Coronary artery (tissue), 2 donors: ENCODE data around the gene CRIP3.

Experiments used
- DNase-seq: peaks from one replicate; pipeline ENCODE4 v3.0.0-alpha.2; 2017; ENCODE audit warnings: low spot score
- H3K27ac ChIP-seq, 2 donors: fragments of 200-600 bp; sonication (generic); one replicate each; pipeline ENCODE4 v1.5.1; 2016 to 2019
- H3K4me3 ChIP-seq: fragments of 200-600 bp; sonication (generic); 2 replicates; pipeline ENCODE4 v1.5.1; 2016; ENCODE audit warnings: mild to moderate bottlenecking, moderate library complexity
- TF ChIP-seq, protein P1 (sequence below): fragments of 200-600 bp; sonication (generic); IDR thresholded peaks from one replicate; pipeline ENCODE4 v1.5.1; 2019; ENCODE audit warnings: antibody characterized with exemption

CRIP3 gene

GRCh38 chr6:43271944-43272343 is 36.7 kb downstream of the CRIP3 start:
- Histone ChIP-seq H3K27ac (no peak overlapping the region), H3K4me3 (no peak overlapping the region)
- DNase-seq: no peak
- TF ChIP-seq, protein P1, sequence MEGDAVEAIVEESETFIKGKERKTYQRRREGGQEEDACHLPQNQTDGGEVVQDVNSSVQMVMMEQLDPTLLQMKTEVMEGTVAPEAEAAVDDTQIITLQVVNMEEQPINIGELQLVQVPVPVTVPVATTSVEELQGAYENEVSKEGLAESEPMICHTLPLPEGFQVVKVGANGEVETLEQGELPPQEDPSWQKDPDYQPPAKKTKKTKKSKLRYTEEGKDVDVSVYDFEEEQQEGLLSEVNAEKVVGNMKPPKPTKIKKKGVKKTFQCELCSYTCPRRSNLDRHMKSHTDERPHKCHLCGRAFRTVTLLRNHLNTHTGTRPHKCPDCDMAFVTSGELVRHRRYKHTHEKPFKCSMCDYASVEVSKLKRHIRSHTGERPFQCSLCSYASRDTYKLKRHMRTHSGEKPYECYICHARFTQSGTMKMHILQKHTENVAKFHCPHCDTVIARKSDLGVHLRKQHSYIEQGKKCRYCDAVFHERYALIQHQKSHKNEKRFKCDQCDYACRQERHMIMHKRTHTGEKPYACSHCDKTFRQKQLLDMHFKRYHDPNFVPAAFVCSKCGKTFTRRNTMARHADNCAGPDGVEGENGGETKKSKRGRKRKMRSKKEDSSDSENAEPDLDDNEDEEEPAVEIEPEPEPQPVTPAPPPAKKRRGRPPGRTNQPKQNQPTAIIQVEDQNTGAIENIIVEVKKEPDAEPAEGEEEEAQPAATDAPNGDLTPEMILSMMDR: no peak

DNA sequence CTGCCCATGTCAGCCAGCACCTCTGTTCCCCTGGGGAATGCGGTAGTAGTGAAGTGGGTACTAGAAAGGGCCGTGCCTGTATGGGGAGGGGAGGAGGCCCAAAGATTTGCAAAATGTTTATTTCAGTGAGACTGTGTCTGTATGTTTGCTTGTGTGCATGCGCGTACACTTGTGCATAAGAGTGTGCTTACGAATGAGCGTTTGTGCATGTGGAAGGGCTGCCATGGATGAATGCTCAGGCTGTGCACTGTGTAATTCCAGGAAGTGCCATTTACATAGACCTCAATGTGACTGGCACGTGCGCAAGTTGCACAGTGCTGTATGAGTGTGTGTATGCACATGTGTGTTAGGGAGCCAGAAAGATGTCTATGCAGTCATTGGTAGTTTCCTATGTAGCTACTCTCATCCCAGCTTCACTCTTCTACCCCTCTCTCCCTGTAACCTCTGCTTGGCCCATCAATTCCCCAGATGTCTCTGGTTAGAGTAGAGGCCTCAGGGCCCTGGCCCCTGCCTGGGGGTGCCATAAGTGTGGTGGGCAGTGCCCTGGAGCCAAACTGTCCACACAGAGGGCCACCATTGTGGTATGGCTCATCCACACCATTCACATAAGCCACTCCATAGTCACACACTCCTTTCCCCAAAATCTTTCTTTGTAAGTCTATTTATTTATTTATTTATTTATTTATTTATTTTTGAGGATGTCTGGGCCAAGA is 37.4 kb downstream of the CRIP3 start:
- Histone ChIP-seq H3K27ac (no peak overlapping the region), H3K4me3 (no peak overlapping the region)
- DNase-seq: no peak
- TF ChIP-seq, protein P1: no peak

- Histone ChIP-seq H3K4me3 (peak overlapping the region; percentile 67), H3K27ac (no peak overlapping the region)
- TF ChIP-seq, protein P1: no peak
- no peak for DNase-seq
Measured at GRCh38 chr6:43269273-43270007, 39.2 kb downstream of the CRIP3 start.

DNA sequence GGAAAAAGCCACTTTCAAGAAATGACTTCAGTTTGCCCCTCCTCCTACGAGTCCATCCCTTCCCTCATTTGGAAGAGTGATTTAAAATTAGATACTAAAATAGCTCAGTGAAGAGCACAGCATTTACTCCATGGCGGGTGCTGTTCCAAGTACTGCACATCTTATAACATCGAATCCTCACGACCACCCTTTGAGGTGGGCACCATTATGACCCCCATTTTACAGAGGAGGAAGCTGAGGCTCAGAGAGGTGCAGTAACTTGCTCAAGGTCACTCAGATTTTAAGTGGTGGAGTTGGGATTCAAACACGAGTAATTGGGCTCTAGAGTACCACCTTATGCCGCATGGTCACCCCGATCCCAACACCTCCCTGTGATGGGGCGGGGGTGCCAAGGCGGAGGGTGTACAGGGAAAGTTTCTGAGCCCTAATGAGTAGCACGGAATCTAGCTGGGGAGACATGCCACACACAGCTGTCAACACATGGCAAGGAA is 39.8 kb downstream of the CRIP3 start:
- H3K4me3 ChIP-seq: peak overlapping the region; percentile 67
- DNase-seq: no peak
- TF ChIP-seq, protein P1: no peak

GRCh38 chr6:43268355-43268700 is 40.3 kb downstream of the CRIP3 start:
- H3K4me3 ChIP-seq: no peak overlapping the region
- TF ChIP-seq, protein P1: no peak
- DNase-seq: no peak
- peak overlapping the region in 1 of 2 donors; percentile 38 for H3K27ac ChIP-seq

More for the DNA sequence above, 39.8 kb downstream of the CRIP3 start:
- H3K27ac ChIP-seq: peak overlapping the region in 1 of 2 donors; percentile 23

DNA sequence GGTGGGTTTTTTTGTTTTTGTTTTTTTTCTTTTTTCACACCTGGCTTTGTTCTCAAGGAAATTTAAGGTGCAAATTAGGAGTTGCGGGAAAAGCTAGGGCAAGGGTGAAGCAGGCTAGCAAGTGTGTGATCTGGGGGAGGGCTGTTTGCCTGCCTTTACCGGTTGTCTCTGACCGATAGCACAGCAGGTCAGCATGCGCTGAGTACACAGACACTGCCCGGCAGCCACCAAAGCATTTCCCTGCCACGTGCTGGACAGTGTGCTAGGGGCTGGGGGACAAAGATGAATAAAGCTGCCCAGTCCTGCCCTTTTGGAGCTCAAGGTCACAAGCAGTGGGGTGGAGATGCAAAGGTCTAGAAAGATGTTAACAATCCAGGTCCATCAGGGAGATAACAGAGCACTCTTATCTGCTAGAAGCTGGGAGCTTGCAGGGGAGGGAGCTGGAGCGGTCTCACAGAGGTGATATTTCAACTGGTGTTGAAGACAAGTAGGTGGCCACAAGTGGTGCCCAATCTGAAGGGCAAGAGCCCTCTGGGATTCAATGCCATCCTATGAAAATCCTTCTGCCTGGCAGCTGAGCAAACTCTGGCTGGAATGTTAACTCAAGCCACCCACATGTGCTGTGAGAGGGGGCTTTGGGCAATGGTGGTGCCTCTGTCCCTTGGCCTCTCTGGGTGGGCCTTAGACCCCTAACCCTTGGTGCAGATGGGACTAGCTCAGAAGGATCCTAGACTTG is 40.8 kb downstream of the CRIP3 start:
- H3K4me3 ChIP-seq: no peak overlapping the region
- TF ChIP-seq, protein P1: no peak
- no peak for DNase-seq
- peak overlapping the region in 1 of 2 donors; percentile 38 for H3K27ac ChIP-seq
